SK-N-SH treated with all-trans-retinoic acid at 6 μM for 48 hours (cell line): ENCODE results near the gene MERTK.
"Not testable (repeated sequence)": the region's sequence is repeated elsewhere in the genome, so short reads cannot be mapped to it uniquely, and the experiment has no call there.

Experiments
- ATAC-seq: fragments of 200-7000 bp; cut with Tn5 transposase; 3 replicates; pipeline ENCODE4 v1.9.1; 2020; ENCODE audit warnings: mild to moderate bottlenecking, moderate library complexity
- ARNTL ChIP-seq: fragments of 450-650 bp; formaldehyde crosslinking; IDR thresholded peaks from 2 replicates; pipeline ENCODE4 v1.5.0; 2020; ENCODE audit warnings: low read depth, mild to moderate bottlenecking, moderate library complexity, borderline replicate concordance
- BACH2 ChIP-seq: fragments of 250-450 bp; sonication (Bioruptor Pico); IDR thresholded peaks from 2 replicates; pipeline ENCODE4 v1.9.0; 2021; ENCODE audit warnings: mild to moderate bottlenecking, borderline replicate concordance
- CREB5 ChIP-seq: fragments of 250-450 bp; sonication (Bioruptor Pico); IDR thresholded peaks from 2 replicates; pipeline ENCODE4 v1.5.1; 2020; ENCODE audit warnings: low read depth, mild to moderate bottlenecking, moderate library complexity
- CSDC2 ChIP-seq: fragments of 250-450 bp; sonication (Bioruptor Pico); IDR thresholded peaks from 2 replicates; pipeline ENCODE4 v1.5.0; 2020; ENCODE audit warnings: mild to moderate bottlenecking, moderate library complexity
- CSRNP3 ChIP-seq: fragments of 250-450 bp; sonication (Bioruptor Pico); IDR thresholded peaks from 2 replicates; pipeline ENCODE4 v1.5.1; 2021; ENCODE audit warnings: mild to moderate bottlenecking, moderate library complexity
- ESRRG ChIP-seq: fragments of 250-450 bp; sonication (Bioruptor Pico); IDR thresholded peaks from 2 replicates; pipeline ENCODE4 v1.6.1; 2021; ENCODE audit warnings: mild to moderate bottlenecking
- GLIS3 ChIP-seq: fragments of 250-450 bp; sonication (Bioruptor Pico); IDR thresholded peaks from 2 replicates; pipeline ENCODE4 v1.5.0; 2020; ENCODE audit warnings: mild to moderate bottlenecking, moderate library complexity
- ISL1 ChIP-seq: fragments of 250-450 bp; sonication (Bioruptor Pico); IDR thresholded peaks from 2 replicates; pipeline ENCODE4 v2.1.2; 2022; ENCODE audit warnings: mild to moderate bottlenecking, moderate library complexity
- OSR1 ChIP-seq: fragments of 250-450 bp; sonication (Bioruptor Pico); IDR thresholded peaks from 2 replicates; pipeline ENCODE4 v1.8.0; 2022; ENCODE audit warnings: moderate library complexity, mild to moderate bottlenecking, inconsistent platforms
- PATZ1 ChIP-seq: fragments of 250-450 bp; sonication (Bioruptor Pico); IDR thresholded peaks from 2 replicates; pipeline ENCODE4 v1.8.0; 2020; ENCODE audit warnings: mild to moderate bottlenecking, moderate library complexity, borderline replicate concordance
- POU6F1 ChIP-seq: fragments of 250-450 bp; sonication (Bioruptor Pico); IDR thresholded peaks from 2 replicates; pipeline ENCODE4 v1.8.0; 2021; ENCODE audit warnings: low read depth, mild to moderate bottlenecking, moderate library complexity, borderline replicate concordance
- PPARA ChIP-seq: fragments of 250-450 bp; sonication (Bioruptor Pico); IDR thresholded peaks from 2 replicates; pipeline ENCODE4 v1.5.0; 2020; ENCODE audit warnings: mild to moderate bottlenecking, borderline replicate concordance
- RARB ChIP-seq: fragments of 250-450 bp; sonication (Bioruptor Pico); IDR thresholded peaks from 2 replicates; pipeline ENCODE4 v1.8.0; 2021; ENCODE audit warnings: mild to moderate bottlenecking, moderate library complexity
- SNAI2 ChIP-seq: fragments of 250-450 bp; sonication (Bioruptor Pico); IDR thresholded peaks from 2 replicates; pipeline ENCODE4 v1.5.0; 2020; ENCODE audit warnings: mild to moderate bottlenecking, moderate library complexity
- TOX ChIP-seq: fragments of 250-450 bp; sonication (Bioruptor Pico); IDR thresholded peaks from 2 replicates; pipeline ENCODE4 v1.8.0; 2021; ENCODE audit warnings: mild to moderate bottlenecking, moderate library complexity, borderline replicate concordance
- ZC3H10 ChIP-seq: fragments of 250-450 bp; sonication (Bioruptor Pico); IDR thresholded peaks from 2 replicates; pipeline ENCODE4 v1.5.1; 2021; ENCODE audit warnings: mild to moderate bottlenecking, moderate library complexity
- ZFP3 ChIP-seq: fragments of 250-450 bp; sonication (Bioruptor Pico); IDR thresholded peaks from 2 replicates; pipeline ENCODE4 v1.5.0; 2020; ENCODE audit warnings: mild to moderate bottlenecking, moderate library complexity
- ZFP30 ChIP-seq: fragments of 450-650 bp; formaldehyde crosslinking; IDR thresholded peaks from 2 replicates; pipeline ENCODE4 v1.5.0; 2022; ENCODE audit warnings: mild to moderate bottlenecking, moderate library complexity
- ZNF565 ChIP-seq: fragments of 450-650 bp; formaldehyde crosslinking; conservative IDR thresholded peaks from 2 replicates; pipeline ENCODE4 v1.5.0; 2020; ENCODE audit warnings: low read depth, mild to moderate bottlenecking, moderate library complexity
- ZNF70 ChIP-seq: fragments of 450-650 bp; formaldehyde crosslinking; IDR thresholded peaks from 2 replicates; pipeline ENCODE4 v1.5.0; 2020; ENCODE audit warnings: mild to moderate bottlenecking, moderate library complexity
- ZNF8 ChIP-seq: fragments of 450-650 bp; formaldehyde crosslinking; IDR thresholded peaks from 2 replicates; pipeline ENCODE4 v1.5.0; 2020; ENCODE audit warnings: mild to moderate bottlenecking, moderate library complexity

The MERTK gene

GRCh38 chr2:112061840-112062239 lies 163.4 kb downstream of the MERTK start:
- ATAC-seq = no peak
- TF ChIP-seq ZC3H10 (CRISPR knock-in tag) (no peak), BACH2 (no peak), GLIS3 (no peak), ZFP3 (CRISPR knock-in tag) (no peak), OSR1 (CRISPR knock-in tag) (no peak), POU6F1 (no peak), TOX (CRISPR knock-in tag) (no peak), ZNF565 (CRISPR knock-in tag) (no peak), ZFP30 (no peak)

GRCh38 chr2:112062894-112063293 lies 164.5 kb downstream of the MERTK start:
- TF ChIP-seq ZFP3 (CRISPR knock-in tag) (no peak), PATZ1 (CRISPR knock-in tag) (no peak), GLIS3 (no peak), ZNF70 (CRISPR knock-in tag) (no peak), BACH2 (no peak), ZC3H10 (CRISPR knock-in tag) (no peak), PPARA (CRISPR knock-in tag) (no peak), CSDC2 (no peak), ESRRG (no peak), POU6F1 (no peak), ISL1 (no peak)
- TF ChIP-seq, all 23 proteins: peak for 0
- ATAC-seq = no peak

GRCh38 chr2:112065486-112065885 lies 167.1 kb downstream of the MERTK start:
- peak; percentile 29; the same call in 2 of the 3 replicates for ATAC-seq
- no peak for TF ChIP-seq ZNF8 (CRISPR knock-in tag)

- ATAC-seq = peak; percentile 93
- no peak for TF ChIP-seq GLIS3
- TF ChIP-seq RARB (CRISPR knock-in tag) = no peak
- TF ChIP-seq PATZ1 (CRISPR knock-in tag) = no peak
- TF ChIP-seq BACH2 = no peak
- no peak for TF ChIP-seq ISL1
Measured at GRCh38 chr2:112065966-112066365, 167.6 kb downstream of the MERTK start.

GRCh38 chr2:112069794-112070193 lies 171.4 kb downstream of the MERTK start:
- not testable (repeated sequence) for ATAC-seq

- ATAC-seq = no peak
- TF ChIP-seq CREB5 (CRISPR knock-in tag) (no peak), ZNF8 (CRISPR knock-in tag) (no peak), PPARA (CRISPR knock-in tag) (no peak), CSRNP3 (no peak), SNAI2 (no peak), ISL1 (no peak), RARB (CRISPR knock-in tag) (no peak), ARNTL (CRISPR knock-in tag) (no peak), ZNF70 (CRISPR knock-in tag) (no peak), POU6F1 (no peak)
Measured at GRCh38 chr2:112073875-112074274, 175.5 kb downstream of the MERTK start.
